HEK293T (cell line): ENCODE results near the gene FOXD3.

Experiments used
- FOXK2 ChIP-seq: fragments of 450-650 bp; IDR thresholded peaks from 2 replicates; pipeline ENCODE4 v1.6.1; 2016; ENCODE audit warnings: mild to moderate bottlenecking
- HDGF ChIP-seq: fragments of 450-650 bp; IDR thresholded peaks from 2 replicates; pipeline ENCODE4 v1.6.1; 2017; ENCODE audit warnings: antibody characterized with exemption, borderline replicate concordance

GRCh38 chr1:63317817-63318152 is 4.6 kb upstream of the FOXD3 start:
- TF ChIP-seq FOXK2 (no peak), HDGF (no peak)
